Esophagus squamous epithelium (tissue), 5 donors: Measurements from ENCODE around the gene WDR70. TPM values are rescaled to one million over a fixed set of nuclear protein-coding genes. Genes with fewer than 3 reads are reported as not detected.

Experiments used
- DNase-seq: peaks from one replicate; lab custom pipeline; 2025; lab: John Stamatoyannopoulos, UW
- H3K27ac ChIP-seq, 4 donors: fragments of 200-600 bp; sonication (generic); one replicate each; pipeline ENCODE4 v1.5.1; 2016 to 2019; ENCODE audit warnings: mild to moderate bottlenecking in 1 of 4
- H3K27me3 ChIP-seq, 4 donors: fragments of 200-600 bp; sonication (generic); 1 replicate in 3 of 4; 2 replicates in 1 of 4; pipeline versions ENCODE4 v1.5.1 to v1.6.0; 2017 to 2021; ENCODE audit warnings: antibody characterized with exemption in 1 of 4
- H3K36me3 ChIP-seq, 3 donors: fragments of 200-600 bp; sonication (generic); one replicate each; pipeline ENCODE4 v1.5.1; 2016 to 2019
- H3K4me1 ChIP-seq, 3 donors: fragments of 200-600 bp; sonication (generic); one replicate each; pipeline ENCODE4 v1.5.1; 2017 to 2019
- H3K4me3 ChIP-seq, 4 donors: fragments of 200-600 bp; sonication (generic); 1 replicate in 3 of 4; 2 replicates in 1 of 4; pipeline ENCODE4 v1.5.1; 2016 to 2019; ENCODE audit warnings: mild to moderate bottlenecking in 2 of 4, moderate library complexity in 1 of 4
- H3K9me3 ChIP-seq, 3 donors: fragments of 200-600 bp; sonication (generic); one replicate each; pipeline ENCODE4 v1.5.1; 2016 to 2019
- CTCF ChIP-seq, 6 experiments: fragments of 450-650 bp in 4 of 6; fragments of 200-600 bp in 2 of 6; sonication (generic) in 2 of 6; IDR thresholded peaks; one replicate each; pipeline ENCODE4 v1.5.1; 2016 to 2019; ENCODE audit warnings: antibody characterized with exemption in 6 of 6, mild to moderate bottlenecking in 4 of 6, moderate library complexity in 4 of 6
- POLR2A ChIP-seq, 4 donors: fragments of 450-650 bp; IDR thresholded peaks; one replicate each; pipeline ENCODE4 v1.6.1; 2017; ENCODE audit warnings: antibody characterized with exemption in 4 of 4, mild to moderate bottlenecking in 4 of 4, moderate library complexity in 3 of 4
- WGBS, 2 donors: methylation state at CpG; one replicate each; pipeline ENCODE4 v1.1.5; 2018; 5-methylcytosine and 5-hydroxymethylcytosine counted together
- intact Hi-C: fragments of 100-400 bp; cut with DNase I; formaldehyde crosslinking; loops from one replicate; pipeline ENCODE4 v1.15.0; 2022
- total RNA-seq, 4 donors: library from RNA; depleted of rRNA; stranded (reverse); fragments of >200 nt; gene quantifications; one replicate each; pipeline ENCODE4 v1.1.0, GENCODE V29; 2016
- donor health status: DM: yes; HTN: yes; CAD: no.

Gene WDR70
- total RNA-seq, 4 donors from 2014 or later = 8.2 to 26.1 (median 15.5) TPM

DNA sequence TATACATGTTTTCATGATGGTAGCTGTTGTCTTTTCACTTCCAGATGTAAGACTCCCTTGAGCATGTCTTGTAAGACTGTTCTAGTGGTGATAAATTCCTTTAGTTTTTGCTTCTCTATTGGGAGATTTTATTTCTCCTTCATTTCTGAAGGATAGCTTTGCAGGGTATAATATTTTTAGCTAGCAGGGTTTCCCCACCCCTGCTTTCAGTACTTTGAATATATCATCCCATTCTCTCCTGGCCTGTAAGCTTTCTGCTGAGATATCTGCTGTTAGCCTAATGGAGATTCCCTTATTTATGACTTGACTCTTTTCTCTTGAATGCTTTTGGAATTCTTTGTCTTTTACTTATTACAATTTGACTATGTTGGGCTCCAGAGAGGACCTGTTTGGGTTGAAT lies 249.8 kb downstream of the WDR70 start:
- Histone ChIP-seq H3K4me1 (no peaks in the 10 kb centered on the region), H3K36me3 (peaks cover 0 to 25% (median 0%) of the 10 kb centered on the region in 3 donors), H3K27me3 (no peaks in the 10 kb centered on the region), H3K27ac (no peak overlapping the region), H3K9me3 (peaks cover 0 to 18% (median 12%) of the 10 kb centered on the region in 3 donors), H3K4me3 (no peak overlapping the region)
- DNase-seq = no peak
- TF ChIP-seq POLR2A (IDR thresholded peaks at IDR 0.05) = no peak
- no peak for TF ChIP-seq CTCF (IDR thresholded peaks at IDR 0.05)
- intact Hi-C loops = no loop called here

GRCh38 chr5:37631939-37632338 lies 252.8 kb downstream of the WDR70 start:
- no peaks in the 10 kb centered on the region for H3K4me1 ChIP-seq
- peaks cover 0 to 18% (median 12%) of the 10 kb centered on the region in 3 donors for H3K9me3 ChIP-seq
- no peak overlapping the region for H3K4me3 ChIP-seq
- peaks cover 0 to 27% (median 0%) of the 10 kb centered on the region in 3 donors for H3K36me3 ChIP-seq
- DNase-seq = no peak
- intact Hi-C loops = no loop called here
- no peak overlapping the region for H3K27ac ChIP-seq
- 79 to 91% methylated on average over 3 of the region's 3 CpGs for WGBS, 2 donors
- TF ChIP-seq CTCF (IDR thresholded peaks at IDR 0.05) = no peak
- TF ChIP-seq POLR2A (IDR thresholded peaks at IDR 0.05) = no peak
- H3K27me3 ChIP-seq = no peaks in the 10 kb centered on the region

DNA sequence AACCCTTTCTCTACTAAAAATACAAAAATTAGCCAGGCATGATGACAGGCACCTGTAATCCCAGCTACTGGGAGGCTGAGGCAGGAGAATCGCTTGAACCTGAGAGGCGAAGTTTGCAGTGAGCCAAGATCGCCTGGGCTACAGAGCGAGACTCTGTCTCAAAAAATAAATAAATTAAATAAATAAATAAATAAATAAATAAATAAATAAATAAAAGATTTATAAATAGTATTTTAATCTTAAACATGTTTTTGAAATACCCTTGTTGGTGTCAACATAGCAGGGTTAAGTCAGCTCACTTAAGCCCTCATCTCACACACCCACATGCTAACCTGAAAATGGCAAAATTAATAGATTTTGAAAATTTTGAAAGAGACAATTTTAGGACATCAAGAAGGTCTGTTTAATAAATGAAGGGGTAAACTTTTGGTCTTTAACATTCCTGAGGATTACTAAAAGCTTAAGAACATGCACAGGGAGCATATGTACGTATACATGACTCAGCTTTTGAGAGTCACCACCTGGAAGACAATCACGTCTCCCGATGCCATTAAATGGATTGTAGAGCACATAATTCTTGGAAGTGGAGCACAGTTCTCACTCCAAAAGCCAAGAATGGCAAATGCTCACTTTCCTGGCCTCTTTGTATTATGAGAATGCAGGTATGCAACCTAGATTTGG lies 258.2 kb downstream of the WDR70 start:
- no peaks in the 10 kb centered on the region for H3K27me3 ChIP-seq
- H3K4me1 ChIP-seq = no peaks in the 10 kb centered on the region
- H3K9me3 ChIP-seq = no peaks in the 10 kb centered on the region
- no peak for DNase-seq
- WGBS, 2 donors = 60 to 75% methylated on average over 7 of the region's 7 CpGs
- intact Hi-C loops = no loop called here
- no peak for TF ChIP-seq POLR2A (IDR thresholded peaks at IDR 0.05)
- TF ChIP-seq CTCF (IDR thresholded peaks at IDR 0.05) = no peak
- H3K27ac ChIP-seq = no peak overlapping the region
- peaks cover 0 to 3% (median 0%) of the 10 kb centered on the region in 3 donors for H3K36me3 ChIP-seq
- H3K4me3 ChIP-seq = no peak overlapping the region

GRCh38 chr5:37638897-37639296 lies 259.8 kb downstream of the WDR70 start:
- no peaks in the 10 kb centered on the region for H3K27me3 ChIP-seq
- H3K36me3 ChIP-seq = peaks cover 0 to 3% (median 0%) of the 10 kb centered on the region in 3 donors
- TF ChIP-seq POLR2A (IDR thresholded peaks at IDR 0.05) (no peak), CTCF (IDR thresholded peaks at IDR 0.05) (no peak)
- no peaks in the 10 kb centered on the region for H3K4me1 ChIP-seq
- DNase-seq = no peak
- no peaks in the 10 kb centered on the region for H3K9me3 ChIP-seq
- H3K4me3 ChIP-seq = no peak overlapping the region
- intact Hi-C loops = no loop called here
- no peak overlapping the region for H3K27ac ChIP-seq
- 65 to 68% methylated on average over 1 of the region's 1 CpG for WGBS, 2 donors

GRCh38 chr5:37640088-37640487 lies 261.0 kb downstream of the WDR70 start:
- Histone ChIP-seq H3K27me3 (no peaks in the 10 kb centered on the region), H3K4me3 (no peak overlapping the region), H3K4me1 (no peaks in the 10 kb centered on the region), H3K27ac (no peak overlapping the region), H3K36me3 (peaks cover 0 to under 1% (median 0%) of the 10 kb centered on the region in 3 donors), H3K9me3 (peaks cover 0 to 2% (median 0%) of the 10 kb centered on the region in 3 donors)
- intact Hi-C loops = no loop called here
- 91 to 95% methylated on average over 2 of the region's 2 CpGs for WGBS, 2 donors
- no peak for TF ChIP-seq CTCF (IDR thresholded peaks at IDR 0.05)
- no peak for TF ChIP-seq POLR2A (IDR thresholded peaks at IDR 0.05)
- no peak for DNase-seq
